Stimulated activated CD8-positive, alpha-beta memory T cell treated with anti-CD3 and anti-CD28 coated beads, Interleukin-2, amount 100 ng/mL, for 48 hours (primary cell): Measurements from ENCODE around the gene USP40.
"Not testable (repeated sequence)": the region's sequence is repeated elsewhere in the genome, so short reads cannot be mapped to it uniquely, and the experiment has no call there.

Source experiments
- DNase-seq, 2 donors: peaks; one replicate each; pipeline ENCODE4 v3.0.0-alpha.2; 2020; ENCODE audit warnings: low read depth in 2 of 2

USP40 gene

GRCh38 chr2:233566141-233566956, at the start of gene USP40:
Gene USP40 (minus strand): TSS chr2:233566782. CDS start chr2:233565554, 1,228 bp downstream.
- DNase-seq: peak; percentile 42 to 45

- DNase-seq: no peak
These were observed 44.7 kb upstream of the USP40 start for GRCh38 chr2:233611284-233611683.

- DNase-seq: no peak
These were observed 39.1 kb upstream of the USP40 start for GRCh38 chr2:233605680-233606079.

- no peak for DNase-seq
These were observed 38.2 kb upstream of the USP40 start for GRCh38 chr2:233604826-233605225.

GRCh38 chr2:233603520-233603919, 36.9 kb upstream of the USP40 start:
- DNase-seq: no peak

- no peak for DNase-seq
These were observed 35.5 kb upstream of the USP40 start for GRCh38 chr2:233602076-233602475.

- DNase-seq: no peak
These were observed 33.8 kb upstream of the USP40 start for GRCh38 chr2:233600386-233600785.

- no peak for DNase-seq
These were observed 32.4 kb upstream of the USP40 start for GRCh38 chr2:233598952-233599351.

GRCh38 chr2:233597522-233597921, 30.9 kb upstream of the USP40 start:
- DNase-seq: no peak

GRCh38 chr2:233593201-233593600, 26.6 kb upstream of the USP40 start:
- no peak for DNase-seq

- not testable (repeated sequence) for DNase-seq
These were observed 26.1 kb upstream of the USP40 start for GRCh38 chr2:233592706-233593105.

- no peak for DNase-seq
These were observed 21.8 kb upstream of the USP40 start for GRCh38 chr2:233588400-233588799.

GRCh38 chr2:233584210-233584609, 17.6 kb upstream of the USP40 start:
- no peak for DNase-seq

GRCh38 chr2:233583217-233583965, 16.8 kb upstream of the USP40 start:
- DNase-seq: not testable (repeated sequence)

- not testable (repeated sequence) for DNase-seq
These were observed 10.8 kb upstream of the USP40 start for GRCh38 chr2:233577341-233577740.

- DNase-seq: no peak
These were observed 5.9 kb upstream of the USP40 start for GRCh38 chr2:233572468-233572867.

GRCh38 chr2:233571462-233571861, 4.9 kb upstream of the USP40 start:
- DNase-seq: no peak

GRCh38 chr2:233571001-233571400, 4.4 kb upstream of the USP40 start:
- no peak for DNase-seq

- no peak for DNase-seq
These were observed 869 bp downstream of the USP40 start for GRCh38 chr2:233565685-233566140.

- no peak for DNase-seq
These were observed 2.7 kb downstream of the USP40 start for GRCh38 chr2:233563663-233564430.

- DNase-seq: no peak
These were observed 9.5 kb downstream of the USP40 start for GRCh38 chr2:233556881-233557736.
